HAP-1 (cell line): ENCODE measurements around the gene CACNA1D.

Experiments
- DNase-seq, 2 experiments: peaks; one replicate each; pipeline ENCODE4 v3.0.0-alpha.2; 2016 to 2020; ENCODE audit warnings: low spot score in 2 of 2
- H3K27me3 ChIP-seq: fragments of 250-450 bp; sonication (Bioruptor Pico); 2 replicates; pipeline ENCODE4 v1.5.1; 2020; ENCODE audit warnings: low read depth, mild to moderate bottlenecking, moderate library complexity
- H3K36me3 ChIP-seq: fragments of 250-450 bp; sonication (Bioruptor Pico); replicated peaks from 2 replicates; pipeline ENCODE4 v1.5.1; 2020; ENCODE audit warnings: mild to moderate bottlenecking
- H3K4me1 ChIP-seq: fragments of 250-450 bp; sonication (Bioruptor Pico); 2 replicates; pipeline ENCODE4 v1.5.1; 2020; ENCODE audit warnings: mild to moderate bottlenecking
- H3K4me3 ChIP-seq: fragments of 250-450 bp; sonication (Bioruptor Pico); 2 replicates; pipeline ENCODE4 v1.5.1; 2020; ENCODE audit warnings: mild to moderate bottlenecking, moderate library complexity
- H3K9me3 ChIP-seq: fragments of 250-450 bp; sonication (Bioruptor Pico); 2 replicates; pipeline ENCODE4 v1.5.1; 2020; ENCODE audit warnings: mild to moderate bottlenecking, moderate library complexity
- in situ Hi-C: fragments of 300-500 bp; cut with MboI; formaldehyde crosslinking; loops from 3 replicates; pipeline ENCODE4 v1.14.3; 2020; ENCODE audit warnings: low sequenced_read_pairs, inconsistent platforms, mixed read lengths

Gene CACNA1D

GRCh38 chr3:53524566-53524965 lies 30.2 kb downstream of the CACNA1D start:
- Histone ChIP-seq H3K4me3 (no peak overlapping the region), H3K9me3 (no peaks in the 10 kb centered on the region), H3K4me1 (no peaks in the 10 kb centered on the region), H3K36me3 (no peaks in the 10 kb centered on the region), H3K27me3 (peaks cover 3% of the 10 kb centered on the region; the same call in 1 of the 2 replicates)
- in situ Hi-C loops = no loop called here
- no peak for DNase-seq

GRCh38 chr3:53525765-53526703 lies 31.6 kb downstream of the CACNA1D start:
- no peaks in the 10 kb centered on the region for H3K36me3 ChIP-seq
- DNase-seq = no peak
- no peaks in the 10 kb centered on the region for H3K9me3 ChIP-seq
- no peak overlapping the region for H3K4me3 ChIP-seq
- in situ Hi-C loops = no loop called here
- no peaks in the 10 kb centered on the region for H3K4me1 ChIP-seq
- peaks cover 3% of the 10 kb centered on the region; the same call in 1 of the 2 replicates for H3K27me3 ChIP-seq

- in situ Hi-C loops = no loop called here
- no peaks in the 10 kb centered on the region for H3K9me3 ChIP-seq
- no peak for DNase-seq
- no peak overlapping the region for H3K4me3 ChIP-seq
- H3K4me1 ChIP-seq = no peaks in the 10 kb centered on the region
- peaks cover 8% of the 10 kb centered on the region; the same call in 1 of the 2 replicates for H3K27me3 ChIP-seq
- no peaks in the 10 kb centered on the region for H3K36me3 ChIP-seq
Measured at GRCh38 chr3:53526704-53527055, 32.3 kb downstream of the CACNA1D start.

- in situ Hi-C loops = no loop called here
- no peaks in the 10 kb centered on the region for H3K36me3 ChIP-seq
- no peaks in the 10 kb centered on the region for H3K9me3 ChIP-seq
Measured at GRCh38 chr3:53530205-53530604, 35.8 kb downstream of the CACNA1D start.

GRCh38 chr3:53531749-53532148 lies 37.3 kb downstream of the CACNA1D start:
- peaks cover 8% of the 10 kb centered on the region; the same call in 1 of the 2 replicates for H3K27me3 ChIP-seq
- H3K4me3 ChIP-seq = no peak overlapping the region
- in situ Hi-C loops = no loop called here
- DNase-seq = no peak
- no peaks in the 10 kb centered on the region for H3K4me1 ChIP-seq
- H3K36me3 ChIP-seq = no peaks in the 10 kb centered on the region
- no peaks in the 10 kb centered on the region for H3K9me3 ChIP-seq

More at GRCh38 chr3:53530205-53530604, 35.8 kb downstream of the CACNA1D start:
- Histone ChIP-seq H3K27me3 (peaks cover 8% of the 10 kb centered on the region; the same call in 1 of the 2 replicates), H3K4me3 (no peak overlapping the region), H3K4me1 (no peaks in the 10 kb centered on the region)
- no peak for DNase-seq

- DNase-seq = no peak
- H3K9me3 ChIP-seq = no peaks in the 10 kb centered on the region
- H3K36me3 ChIP-seq = no peaks in the 10 kb centered on the region
- in situ Hi-C loops = no loop called here
- peaks cover 8% of the 10 kb centered on the region; the same call in 1 of the 2 replicates for H3K27me3 ChIP-seq
- no peaks in the 10 kb centered on the region for H3K4me1 ChIP-seq
- no peak overlapping the region for H3K4me3 ChIP-seq
Measured at GRCh38 chr3:53533472-53533871, 39.1 kb downstream of the CACNA1D start.

- DNase-seq = no peak
- no peaks in the 10 kb centered on the region for H3K4me1 ChIP-seq
- no peaks in the 10 kb centered on the region for H3K9me3 ChIP-seq
- in situ Hi-C loops = no loop called here
- H3K4me3 ChIP-seq = no peak overlapping the region
- H3K27me3 ChIP-seq = peaks cover 4% of the 10 kb centered on the region; the same call in 1 of the 2 replicates
- H3K36me3 ChIP-seq = no peaks in the 10 kb centered on the region
Measured at GRCh38 chr3:53534216-53534615, 39.8 kb downstream of the CACNA1D start.

- in situ Hi-C loops = no loop called here
- H3K4me1 ChIP-seq = no peaks in the 10 kb centered on the region
- H3K4me3 ChIP-seq = no peak overlapping the region
- H3K27me3 ChIP-seq = 0 out of 2 replicates have a peak, but pooled peaks cover 4% of the 10 kb centered on the region
- H3K36me3 ChIP-seq = no peaks in the 10 kb centered on the region
- H3K9me3 ChIP-seq = no peaks in the 10 kb centered on the region
- DNase-seq = no peak
Measured at GRCh38 chr3:53534676-53535400, 40.4 kb downstream of the CACNA1D start.

GRCh38 chr3:53536282-53536681 lies 41.9 kb downstream of the CACNA1D start:
- Histone ChIP-seq H3K27me3 (0 out of 2 replicates have a peak, but pooled peaks cover 3% of the 10 kb centered on the region), H3K36me3 (no peaks in the 10 kb centered on the region), H3K4me3 (no peak overlapping the region), H3K4me1 (no peaks in the 10 kb centered on the region), H3K9me3 (no peaks in the 10 kb centered on the region)
- no peak for DNase-seq
- in situ Hi-C loops = no loop called here

GRCh38 chr3:53544357-53544756 lies 49.9 kb downstream of the CACNA1D start:
- H3K36me3 ChIP-seq = no peaks in the 10 kb centered on the region
- H3K27me3 ChIP-seq = no peaks in the 10 kb centered on the region
- in situ Hi-C loops = no loop called here
- DNase-seq = no peak
- H3K9me3 ChIP-seq = no peaks in the 10 kb centered on the region
- no peak overlapping the region for H3K4me3 ChIP-seq
- H3K4me1 ChIP-seq = peaks cover 9% of the 10 kb centered on the region

- peaks cover 12% of the 10 kb centered on the region for H3K4me1 ChIP-seq
- H3K36me3 ChIP-seq = no peaks in the 10 kb centered on the region
- no peaks in the 10 kb centered on the region for H3K9me3 ChIP-seq
- no peaks in the 10 kb centered on the region for H3K27me3 ChIP-seq
- no peak for DNase-seq
- H3K4me3 ChIP-seq = no peak overlapping the region
- in situ Hi-C loops = no loop called here
Measured at GRCh38 chr3:53545310-53545995, 51.0 kb downstream of the CACNA1D start.

- no peaks in the 10 kb centered on the region for H3K27me3 ChIP-seq
- in situ Hi-C loops = no loop called here
Measured at GRCh38 chr3:53545996-53546359, 51.6 kb downstream of the CACNA1D start.

GRCh38 chr3:53547327-53547726 lies 52.9 kb downstream of the CACNA1D start:
- Histone ChIP-seq H3K4me3 (no peak overlapping the region), H3K9me3 (no peaks in the 10 kb centered on the region), H3K27me3 (no peaks in the 10 kb centered on the region), H3K4me1 (peaks cover 12% of the 10 kb centered on the region), H3K36me3 (no peaks in the 10 kb centered on the region)
- in situ Hi-C loops = no loop called here
- DNase-seq = no peak

More at GRCh38 chr3:53545996-53546359, 51.6 kb downstream of the CACNA1D start:
- DNase-seq = no peak
- Histone ChIP-seq H3K36me3 (no peaks in the 10 kb centered on the region), H3K4me3 (no peak overlapping the region), H3K4me1 (peaks cover 12% of the 10 kb centered on the region), H3K9me3 (no peaks in the 10 kb centered on the region)
